Posterior cingulate gyrus (tissue), 11 donors: ENCODE data around the gene MBOAT7.

Experiments used
- DNase-seq, 10 donors: peaks; one replicate each; pipeline versions ENCODE4 v3.0.0 to v3.0.0-alpha.2; 2020 to 2021; ENCODE audit warnings: mixed read lengths in 3 of 10
- intact Hi-C: fragments of 100-400 bp; cut with DNase I; formaldehyde crosslinking; loops from one replicate; pipeline ENCODE4 v1.15.1; 2023

MBOAT7 gene

DNA sequence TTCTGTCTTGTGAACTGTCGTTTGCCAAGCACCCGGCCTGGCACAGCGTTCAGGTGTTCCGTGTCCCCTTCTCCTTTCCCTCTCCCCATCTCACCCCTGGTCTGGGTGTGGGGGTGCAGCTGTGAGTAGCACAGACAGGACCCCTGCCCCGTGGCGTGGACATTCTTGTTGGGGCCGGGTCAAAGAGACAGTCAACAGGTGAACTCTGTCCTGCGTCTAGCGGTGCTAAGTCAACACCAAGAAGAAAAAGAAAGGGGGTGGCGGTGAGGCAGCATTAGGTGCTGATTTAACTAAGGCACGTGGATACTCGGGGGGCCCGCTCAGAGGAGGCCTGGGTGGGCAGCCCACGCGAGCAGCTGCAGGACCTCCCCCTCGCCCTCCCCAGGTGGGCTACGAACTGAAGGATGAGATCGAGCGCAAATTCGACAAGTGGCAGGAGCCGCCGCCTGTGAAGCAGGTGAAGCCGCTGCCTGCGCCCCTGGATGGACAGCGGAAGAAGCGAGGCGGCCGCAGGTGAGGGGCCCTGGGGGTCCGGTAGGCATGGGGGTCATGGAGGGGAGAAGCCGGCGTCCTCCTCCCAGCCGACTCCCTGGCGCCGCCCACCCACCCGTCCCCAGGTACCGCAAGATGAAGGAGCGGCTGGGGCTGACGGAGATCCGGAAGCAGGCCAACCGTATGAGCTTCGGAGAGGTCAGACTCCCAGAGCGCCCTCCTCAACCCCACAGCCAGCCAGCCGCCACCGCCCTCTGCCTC, 61.5 kb downstream of the MBOAT7 start:
- intact Hi-C loops = no loop called here
- no peak for DNase-seq

DNA sequence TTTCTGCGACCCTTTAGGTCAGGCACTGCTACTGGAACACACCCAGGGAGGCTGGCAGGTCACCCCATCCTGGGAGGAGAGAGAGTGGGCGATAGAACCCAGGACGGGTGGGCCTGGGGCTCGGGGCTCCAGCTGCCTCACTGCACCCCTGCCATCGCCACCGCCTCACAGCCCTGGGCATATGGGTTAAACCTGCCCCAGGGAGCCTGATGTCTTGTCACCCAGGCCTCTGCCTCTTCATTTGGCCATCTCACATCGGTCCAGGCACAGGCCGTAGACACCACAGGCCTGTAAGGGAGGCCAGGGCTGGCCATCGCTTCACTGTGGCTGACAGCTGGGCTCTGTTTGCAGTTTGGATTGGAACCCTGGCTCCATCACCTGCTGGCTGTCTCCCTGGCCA, 63.7 kb downstream of the MBOAT7 start:
- no peak for DNase-seq
- intact Hi-C loops = no loop called here

DNA sequence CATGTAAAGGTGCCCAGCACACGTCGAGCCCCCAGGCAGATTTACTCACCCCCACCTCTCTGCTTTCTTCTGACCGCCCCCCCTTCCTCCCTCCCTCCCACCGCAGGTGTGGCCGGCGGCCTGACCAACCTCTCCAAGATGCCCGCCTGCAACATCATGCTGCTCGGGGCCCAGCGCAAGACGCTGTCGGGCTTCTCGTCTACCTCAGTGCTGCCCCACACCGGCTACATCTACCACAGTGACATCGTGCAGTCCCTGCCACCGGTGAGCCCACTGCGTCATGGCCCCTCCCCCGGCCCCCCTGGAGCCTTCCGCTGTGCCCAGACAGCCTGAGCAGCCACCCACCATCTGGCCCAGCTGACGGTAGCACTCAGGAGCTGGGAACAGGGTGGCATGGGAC, 65.0 kb downstream of the MBOAT7 start:
- intact Hi-C loops = no loop called here
- DNase-seq = no peak

DNA sequence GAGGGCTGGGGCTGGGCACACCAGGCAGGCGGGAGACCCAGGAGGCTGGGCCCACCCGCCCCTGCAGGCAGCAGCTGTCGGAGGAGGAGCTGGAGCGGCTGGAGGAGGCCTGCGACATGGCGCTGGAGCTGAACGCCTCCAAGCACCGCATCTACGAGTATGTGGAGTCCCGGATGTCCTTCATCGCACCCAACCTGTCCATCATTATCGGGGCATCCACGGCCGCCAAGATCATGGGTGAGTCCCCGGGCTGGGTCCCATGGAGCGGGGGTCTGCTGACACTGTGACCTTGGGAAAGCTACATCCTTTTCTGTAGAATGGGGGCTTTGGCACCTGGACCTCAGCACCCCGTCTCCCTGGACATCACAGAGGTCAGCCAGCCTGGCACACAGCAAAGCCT, 65.7 kb downstream of the MBOAT7 start:
- no peak for DNase-seq
- intact Hi-C loops = no loop called here
